ENCODE results near the gene GLI3.

Gene GLI3

GRCh38 chr7:42085531-42085930 is 151.5 kb downstream of the GLI3 start:
- no peak for DNase-seq (ENCODE audit: low read depth in 4 of 4, low spot score in 1 of 4)

- DNase-seq (ENCODE audit: low read depth in 4 of 4, low spot score in 1 of 4) = no peak
These were observed 152.7 kb downstream of the GLI3 start for GRCh38 chr7:42084263-42084662.

GRCh38 chr7:42083284-42083683 is 153.7 kb downstream of the GLI3 start:
- no peak for DNase-seq (ENCODE audit: low read depth in 4 of 4, low spot score in 1 of 4)

GRCh38 chr7:42082144-42082543 is 154.9 kb downstream of the GLI3 start:
- no peak for DNase-seq (ENCODE audit: low read depth in 4 of 4, low spot score in 1 of 4)

- no peak for DNase-seq (ENCODE audit: low read depth in 4 of 4, low spot score in 1 of 4)
These were observed 155.3 kb downstream of the GLI3 start for GRCh38 chr7:42081671-42082070.

- DNase-seq (ENCODE audit: low read depth in 4 of 4, low spot score in 1 of 4) = no peak
These were observed 156.0 kb downstream of the GLI3 start for GRCh38 chr7:42080841-42081586.

- no peak for DNase-seq (ENCODE audit: low read depth in 4 of 4, low spot score in 1 of 4)
These were observed 159.5 kb downstream of the GLI3 start for GRCh38 chr7:42077271-42078135.

GRCh38 chr7:42076870-42077269 is 160.1 kb downstream of the GLI3 start:
- no peak for DNase-seq (ENCODE audit: low read depth in 4 of 4, low spot score in 1 of 4)

GRCh38 chr7:42075418-42075817 is 161.6 kb downstream of the GLI3 start:
- no peak for DNase-seq (ENCODE audit: low read depth in 4 of 4, low spot score in 1 of 4)

- no peak for DNase-seq (ENCODE audit: low read depth in 4 of 4, low spot score in 1 of 4)
These were observed 162.9 kb downstream of the GLI3 start for GRCh38 chr7:42074076-42074475.

GRCh38 chr7:42071372-42072261 is 165.4 kb downstream of the GLI3 start:
- no peak for DNase-seq (ENCODE audit: low read depth in 4 of 4, low spot score in 1 of 4)

- no peak for DNase-seq (ENCODE audit: low read depth in 4 of 4, low spot score in 1 of 4)
These were observed 166.9 kb downstream of the GLI3 start for GRCh38 chr7:42070068-42070467.

- DNase-seq (ENCODE audit: low read depth in 4 of 4, low spot score in 1 of 4) = no peak
These were observed 167.4 kb downstream of the GLI3 start for GRCh38 chr7:42069590-42069989.

- no peak for DNase-seq (ENCODE audit: low read depth in 4 of 4, low spot score in 1 of 4)
These were observed 168.3 kb downstream of the GLI3 start for GRCh38 chr7:42068554-42069280.

GRCh38 chr7:42065942-42066341 is 171.1 kb downstream of the GLI3 start:
- DNase-seq (ENCODE audit: low read depth in 4 of 4, low spot score in 1 of 4) = no peak

GRCh38 chr7:42065015-42065414 is 172.0 kb downstream of the GLI3 start:
- no peak for DNase-seq (ENCODE audit: low read depth in 4 of 4, low spot score in 1 of 4)

GRCh38 chr7:42064534-42064933 is 172.5 kb downstream of the GLI3 start:
- no peak for DNase-seq (ENCODE audit: low read depth in 4 of 4, low spot score in 1 of 4)

GRCh38 chr7:42059275-42059674 is 177.7 kb downstream of the GLI3 start:
- DNase-seq (ENCODE audit: low read depth in 4 of 4, low spot score in 1 of 4) = no peak

GRCh38 chr7:42057331-42057730 is 179.7 kb downstream of the GLI3 start:
- DNase-seq (ENCODE audit: low read depth in 4 of 4, low spot score in 1 of 4) = no peak

GRCh38 chr7:42055171-42055570 is 181.8 kb downstream of the GLI3 start:
- no peak for DNase-seq (ENCODE audit: low read depth in 4 of 4, low spot score in 1 of 4)

GRCh38 chr7:42053834-42054233 is 183.2 kb downstream of the GLI3 start:
- DNase-seq (ENCODE audit: low read depth in 4 of 4, low spot score in 1 of 4) = no peak

Data from stimulated activated CD4-positive, alpha-beta T cell treated with anti-CD3 and anti-CD28 coated beads, Interleukin-1b, Interleukin-23, amount 100 ng/mL, for 24 hours (primary cell).